ENCODE measurements around the gene FBXL14.

FBXL14 gene

DNA sequence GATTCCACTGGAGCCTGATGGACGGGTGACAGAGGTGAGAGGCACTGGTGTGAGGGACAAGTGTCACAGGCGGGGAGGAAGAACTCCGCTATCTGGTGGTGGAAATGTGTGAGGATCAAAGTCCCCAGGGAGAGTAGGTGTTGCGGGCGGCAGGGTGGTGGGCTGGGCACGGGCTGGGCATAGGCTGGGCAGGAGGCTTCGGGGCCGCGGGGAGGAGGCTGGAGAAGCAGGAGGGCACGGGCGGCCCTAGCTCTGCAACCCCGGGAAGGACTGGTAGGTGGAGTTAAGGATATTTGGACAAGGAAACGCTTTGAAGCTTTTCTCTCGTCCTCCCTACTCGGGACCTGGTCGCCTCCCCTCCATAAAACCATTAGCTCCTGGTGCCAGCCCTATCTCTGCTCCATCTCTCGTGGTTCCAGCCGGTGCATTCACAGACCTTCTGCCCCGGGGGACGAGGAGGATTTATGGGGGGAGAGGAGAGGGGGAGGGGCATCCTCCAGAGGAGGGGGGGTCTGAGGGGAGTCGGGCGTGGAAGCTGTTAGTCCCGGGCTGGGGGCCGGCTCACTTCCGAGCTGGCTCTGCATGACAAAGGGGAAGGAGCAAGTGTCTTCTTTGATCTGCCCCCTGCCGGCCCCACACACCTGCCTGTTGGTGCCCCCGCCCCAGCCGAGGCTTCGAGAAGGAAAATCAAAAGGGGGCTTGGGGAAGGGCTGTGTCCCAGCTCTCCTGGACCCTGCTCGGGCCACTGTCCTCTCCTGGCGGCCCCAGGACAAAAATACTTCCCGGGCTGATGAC is 35.2 kb upstream of the FBXL14 start:
- TF ChIP-seq, protein P1, sequence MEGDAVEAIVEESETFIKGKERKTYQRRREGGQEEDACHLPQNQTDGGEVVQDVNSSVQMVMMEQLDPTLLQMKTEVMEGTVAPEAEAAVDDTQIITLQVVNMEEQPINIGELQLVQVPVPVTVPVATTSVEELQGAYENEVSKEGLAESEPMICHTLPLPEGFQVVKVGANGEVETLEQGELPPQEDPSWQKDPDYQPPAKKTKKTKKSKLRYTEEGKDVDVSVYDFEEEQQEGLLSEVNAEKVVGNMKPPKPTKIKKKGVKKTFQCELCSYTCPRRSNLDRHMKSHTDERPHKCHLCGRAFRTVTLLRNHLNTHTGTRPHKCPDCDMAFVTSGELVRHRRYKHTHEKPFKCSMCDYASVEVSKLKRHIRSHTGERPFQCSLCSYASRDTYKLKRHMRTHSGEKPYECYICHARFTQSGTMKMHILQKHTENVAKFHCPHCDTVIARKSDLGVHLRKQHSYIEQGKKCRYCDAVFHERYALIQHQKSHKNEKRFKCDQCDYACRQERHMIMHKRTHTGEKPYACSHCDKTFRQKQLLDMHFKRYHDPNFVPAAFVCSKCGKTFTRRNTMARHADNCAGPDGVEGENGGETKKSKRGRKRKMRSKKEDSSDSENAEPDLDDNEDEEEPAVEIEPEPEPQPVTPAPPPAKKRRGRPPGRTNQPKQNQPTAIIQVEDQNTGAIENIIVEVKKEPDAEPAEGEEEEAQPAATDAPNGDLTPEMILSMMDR (IDR thresholded peaks at IDR 0.05) = no peak

DNA sequence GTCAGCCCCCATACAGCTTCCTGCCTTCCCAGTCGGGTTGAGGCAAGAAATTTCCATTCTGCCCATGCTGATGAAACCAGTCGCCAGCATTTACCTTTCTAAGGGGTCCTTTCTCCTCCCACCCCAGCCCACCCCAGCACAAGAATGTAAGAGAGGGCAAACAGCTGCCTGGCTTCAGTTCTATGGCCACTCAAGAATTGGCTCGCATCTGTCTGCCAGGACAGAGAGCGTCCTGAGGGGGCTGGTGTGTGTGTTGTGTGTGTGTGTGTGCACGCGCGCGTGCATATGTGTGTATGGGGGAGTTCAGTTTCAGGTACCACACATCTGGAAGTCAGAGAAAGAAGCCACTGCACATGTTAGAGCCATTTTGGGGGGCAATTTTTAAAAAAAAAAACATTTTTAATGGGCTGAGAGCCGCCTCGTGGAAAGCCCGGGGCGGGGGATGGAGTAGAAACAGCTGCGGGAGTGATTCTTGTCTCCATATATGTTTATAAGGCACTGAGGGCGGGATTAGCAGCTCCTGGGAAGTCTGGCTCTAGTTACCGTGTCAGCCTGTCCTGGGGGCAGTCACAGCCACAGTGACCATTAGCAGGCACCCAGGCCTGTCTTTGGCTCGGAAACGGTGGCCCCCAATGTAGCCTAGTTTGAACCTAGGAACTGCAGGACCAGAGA is 34.4 kb upstream of the FBXL14 start, which contains the start of gene WNT5B:
TSS of gene WNT5B (plus strand) at position 566 of the 672 bp plus-strand sequence. CDS start 2,124 bp downstream, outside the sequence.
- TF ChIP-seq, protein P1 (IDR thresholded peaks at IDR 0.05) = no peak

DNA sequence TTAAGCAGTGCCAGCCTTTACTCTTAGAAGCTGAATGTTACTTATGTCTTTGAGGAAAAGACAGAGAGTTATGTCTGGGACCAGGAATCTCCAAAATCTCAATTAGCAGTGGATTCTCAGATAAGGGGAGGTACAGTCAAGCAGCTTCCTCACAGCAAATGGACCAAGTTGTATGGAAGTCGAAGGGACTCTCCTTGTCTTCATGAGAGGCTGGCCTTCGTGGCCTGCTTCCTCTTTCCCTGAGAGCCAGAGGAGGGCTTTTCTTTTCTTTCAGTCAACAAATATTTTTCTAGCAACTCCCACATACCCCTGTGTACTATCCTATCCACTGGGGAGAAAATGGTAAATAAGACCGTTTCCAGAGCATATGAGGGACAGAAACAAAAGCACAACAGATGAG is 28.0 kb upstream of the FBXL14 start:
- TF ChIP-seq, protein P1 (IDR thresholded peaks at IDR 0.05) = no peak

DNA sequence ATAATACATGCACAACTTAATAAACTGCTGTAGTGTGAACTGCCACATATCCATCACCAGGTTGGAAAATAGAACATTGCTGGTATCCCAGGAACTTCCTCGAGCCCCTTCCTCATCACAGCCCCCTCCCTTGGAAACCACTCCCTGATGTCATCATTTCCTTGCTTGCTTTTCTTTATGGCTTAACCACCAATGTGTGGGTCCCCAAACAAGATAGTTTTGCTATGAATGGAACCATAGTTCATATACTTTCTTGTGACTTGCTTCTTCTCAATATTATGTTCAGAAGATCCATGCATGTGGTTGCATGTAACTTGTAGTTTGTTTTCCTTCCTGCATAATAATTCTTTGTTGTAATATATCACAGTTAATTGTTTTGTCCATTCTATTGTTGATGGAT is 25.7 kb upstream of the FBXL14 start:
- TF ChIP-seq, protein P1 (IDR thresholded peaks at IDR 0.05) = no peak

DNA sequence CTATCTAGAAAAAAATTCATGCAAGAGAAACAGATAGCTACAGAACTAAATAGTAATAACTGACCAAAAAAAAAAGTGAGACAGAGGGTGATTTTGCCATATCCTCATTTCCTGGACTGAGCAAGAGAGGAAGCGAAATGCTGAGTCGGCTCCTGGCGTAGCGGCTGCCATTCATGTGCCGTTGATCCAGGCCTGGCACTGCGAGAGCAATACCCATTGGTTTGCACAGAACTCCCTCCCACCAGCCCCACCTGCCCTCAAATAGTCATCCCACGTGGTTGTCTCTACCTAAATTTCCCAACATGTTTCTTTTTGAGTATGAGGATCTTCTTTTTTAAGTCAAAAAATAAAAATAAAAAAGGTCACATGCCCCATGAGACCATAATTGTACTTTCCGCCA is 25.2 kb upstream of the FBXL14 start:
- TF ChIP-seq, protein P1 (IDR thresholded peaks at IDR 0.05) = no peak

DNA sequence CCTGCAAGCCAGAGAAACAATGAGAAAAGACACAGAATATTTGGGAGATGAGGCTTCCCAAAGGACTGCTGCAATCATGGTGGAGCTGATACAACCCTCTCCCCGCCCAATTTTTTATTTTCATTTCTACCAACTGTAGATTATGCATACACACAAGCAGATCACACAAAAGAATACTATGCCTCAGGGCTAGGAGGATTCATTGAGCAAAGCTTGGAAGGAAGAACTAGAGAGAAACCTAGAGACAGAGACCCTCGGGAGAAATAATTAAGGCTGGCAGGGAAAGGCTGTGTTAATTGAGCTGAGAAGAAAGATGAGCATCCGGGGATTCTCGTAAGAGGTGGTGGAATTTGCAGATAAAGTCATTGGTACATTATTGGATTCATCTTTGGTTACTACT is 24.8 kb upstream of the FBXL14 start:
- TF ChIP-seq, protein P1 (IDR thresholded peaks at IDR 0.05) = no peak

DNA sequence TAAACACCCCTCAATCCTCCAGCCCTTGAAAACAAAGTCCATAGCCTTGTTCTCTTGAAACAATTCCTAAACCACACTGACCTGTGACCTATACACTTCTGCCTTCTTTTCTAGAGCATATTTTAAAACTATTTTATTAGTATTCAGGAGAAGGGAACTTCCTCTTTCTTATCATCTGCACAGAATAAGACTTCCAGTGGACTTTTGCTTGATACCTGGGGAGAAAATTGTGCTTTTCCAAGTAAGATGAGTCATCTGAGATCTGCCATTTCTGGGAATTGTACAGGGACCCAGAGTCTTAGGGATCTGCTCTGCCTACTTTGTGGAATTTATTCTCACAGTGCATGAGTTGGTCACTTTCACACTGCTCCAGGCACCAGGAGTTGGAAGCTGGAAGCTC is 24.1 kb upstream of the FBXL14 start:
- TF ChIP-seq, protein P1 (IDR thresholded peaks at IDR 0.05) = no peak
